ENCODE measurements around the gene RNF208. TPM values are rescaled to one million over a fixed set of nuclear protein-coding genes. Genes with fewer than 3 reads are reported as not detected.

RNF208 gene
- polyA plus RNA-seq, 1 donor from 2014 or later, result 1.5 TPM

DNA sequence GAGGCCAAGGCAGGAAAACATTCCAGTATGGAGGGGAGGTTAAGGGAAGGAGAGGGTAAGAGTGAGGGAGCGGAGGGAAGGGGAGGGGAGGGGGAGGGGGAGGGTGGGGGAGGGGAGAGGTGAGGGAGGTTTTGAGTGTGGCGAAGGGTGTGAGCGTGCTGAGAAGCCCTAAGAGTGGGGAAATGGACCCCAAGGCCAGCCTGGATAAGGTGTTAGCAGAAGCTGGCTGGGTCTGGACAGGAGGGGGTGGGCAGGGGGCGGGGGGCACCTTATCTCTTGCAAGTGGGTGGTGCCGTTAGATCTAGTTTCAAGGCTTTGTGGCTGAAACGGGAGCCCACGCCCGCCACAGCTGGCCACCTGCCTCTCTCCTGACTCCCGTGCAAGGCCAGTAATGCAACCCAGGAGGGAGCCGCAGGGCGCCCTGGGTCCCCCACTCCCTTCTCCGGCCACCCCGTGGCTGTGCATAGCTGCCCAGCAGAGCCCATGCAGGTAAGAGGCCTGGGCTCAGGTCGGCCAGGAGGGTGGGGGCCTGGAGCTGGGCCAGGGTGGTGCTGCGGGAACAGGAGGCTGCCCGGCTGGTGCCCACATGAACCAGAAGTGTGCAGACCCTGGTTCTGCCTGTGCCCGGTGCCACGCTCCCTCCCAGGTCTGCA lies 5.9 kb upstream of the RNF208 start:
- Histone ChIP-seq H3K4me2 (ENCODE audit: low read length) (no peak overlapping the region), H3K27ac (ENCODE audit: low read length) (no peak overlapping the region), H3F3A (ENCODE audit: insufficient read depth, low read length, poor library complexity, severe bottlenecking) (no peaks in the 10 kb centered on the region), H2AFZ (ENCODE audit: low read depth, low read length) (no peak overlapping the region), H3K9me3 (ENCODE audit: low read length) (no peaks in the 10 kb centered on the region), H3K4me3 (ENCODE audit: low read length) (no peak overlapping the region), H3K9me2 (ENCODE audit: insufficient read depth, low read length) (no peaks in the 10 kb centered on the region), H3K9ac (ENCODE audit: low read length) (no peak overlapping the region), H3K79me2 (replicated peaks; ENCODE audit: insufficient read depth, low read length) (no peaks in the 10 kb centered on the region), H3K36me3 (ENCODE audit: insufficient read depth, low read length) (no peaks in the 10 kb centered on the region), H3K27me3 (ENCODE audit: insufficient read depth, low read depth, low read length) (no peaks in the 10 kb centered on the region), H4K20me1 (ENCODE audit: insufficient read depth) (no peaks in the 10 kb centered on the region)
- TF ChIP-seq TAF1 (IDR thresholded peaks at IDR 0.05; ENCODE audit: low read depth), result no peak
- TF ChIP-seq RAD21 (conservative IDR thresholded peaks at IDR 0.05), result no peak
- TF ChIP-seq MXI1 (conservative IDR thresholded peaks at IDR 0.05; ENCODE audit: poor library complexity, severe bottlenecking), result no peak
- no peak for TF ChIP-seq EP300 (conservative IDR thresholded peaks at IDR 0.05; ENCODE audit: poor library complexity, severe bottlenecking)
- no peak for TF ChIP-seq POLR2AphosphoS5 (IDR thresholded peaks at IDR 0.05)

DNA sequence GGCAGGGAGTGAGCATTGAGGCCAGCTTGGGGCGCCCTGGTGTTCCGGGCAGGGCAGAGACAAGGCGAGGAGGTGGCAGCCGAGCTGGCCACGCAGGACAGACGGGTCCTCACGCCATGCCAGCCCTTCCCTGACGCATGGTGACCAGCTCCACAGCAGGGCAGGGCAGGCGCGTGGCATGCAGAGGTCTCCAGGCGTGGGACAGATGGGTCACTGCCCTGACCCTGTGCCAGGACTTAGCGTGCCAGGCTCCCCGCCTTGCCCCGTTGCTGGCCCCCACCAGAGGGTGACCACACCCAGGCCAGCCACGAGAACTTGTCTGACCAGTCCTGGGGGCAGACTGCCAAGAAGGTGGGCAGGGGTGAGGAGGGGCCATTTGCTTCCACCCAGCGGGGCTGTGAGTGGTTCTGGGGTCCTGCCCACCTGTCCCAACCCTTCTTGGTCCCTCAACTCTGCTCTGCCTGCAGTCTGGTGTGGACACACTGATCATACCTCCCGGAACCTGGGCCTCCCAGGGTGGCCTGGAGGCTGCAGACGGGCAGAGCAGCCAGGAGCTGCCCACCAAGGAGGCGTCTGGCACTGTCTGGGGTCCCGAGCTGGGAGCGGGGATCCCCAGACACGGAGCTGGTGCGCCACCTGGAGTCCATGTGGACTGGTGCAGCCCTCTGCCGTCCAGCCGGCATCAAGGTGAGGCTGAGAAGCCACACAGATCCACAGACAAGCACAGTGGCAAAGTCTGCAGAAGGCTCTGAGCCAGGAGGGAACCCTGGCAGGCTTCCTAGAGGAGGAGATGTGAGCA lies 5.2 kb upstream of the RNF208 start, which contains the start of gene RNF224:
Gene RNF224 (plus strand): TSS at position 449 of the 799 bp plus-strand sequence. CDS start 834 bp downstream, outside the sequence.
- Histone ChIP-seq H2AFZ (ENCODE audit: low read depth, low read length) (no peak within 1 kb of the TSS), H3K9ac (ENCODE audit: low read length) (no peak within 1 kb of the TSS), H3K27ac (ENCODE audit: low read length) (no peak within 1 kb of the TSS), H4K20me1 (ENCODE audit: insufficient read depth) (no peaks in the 10 kb centered on the region), H3K27me3 (ENCODE audit: insufficient read depth, low read depth, low read length) (no peaks in the 10 kb centered on the region), H3K36me3 (ENCODE audit: insufficient read depth, low read length) (no peaks in the 10 kb centered on the region), H3F3A (ENCODE audit: insufficient read depth, low read length, poor library complexity, severe bottlenecking) (no peaks in the 10 kb centered on the region), H3K79me2 (replicated peaks; ENCODE audit: insufficient read depth, low read length) (no peaks in the 10 kb centered on the region), H3K9me3 (ENCODE audit: low read length) (no peaks in the 10 kb centered on the region), H3K4me3 (ENCODE audit: low read length) (no peak within 1 kb of the TSS), H3K9me2 (ENCODE audit: insufficient read depth, low read length) (no peaks in the 10 kb centered on the region), H3K4me2 (ENCODE audit: low read length) (no peak within 1 kb of the TSS)
- no peak for TF ChIP-seq MXI1 (conservative IDR thresholded peaks at IDR 0.05; ENCODE audit: poor library complexity, severe bottlenecking)
- peak; percentile 90 for TF ChIP-seq RAD21 (conservative IDR thresholded peaks at IDR 0.05)
- TF ChIP-seq, protein P1, sequence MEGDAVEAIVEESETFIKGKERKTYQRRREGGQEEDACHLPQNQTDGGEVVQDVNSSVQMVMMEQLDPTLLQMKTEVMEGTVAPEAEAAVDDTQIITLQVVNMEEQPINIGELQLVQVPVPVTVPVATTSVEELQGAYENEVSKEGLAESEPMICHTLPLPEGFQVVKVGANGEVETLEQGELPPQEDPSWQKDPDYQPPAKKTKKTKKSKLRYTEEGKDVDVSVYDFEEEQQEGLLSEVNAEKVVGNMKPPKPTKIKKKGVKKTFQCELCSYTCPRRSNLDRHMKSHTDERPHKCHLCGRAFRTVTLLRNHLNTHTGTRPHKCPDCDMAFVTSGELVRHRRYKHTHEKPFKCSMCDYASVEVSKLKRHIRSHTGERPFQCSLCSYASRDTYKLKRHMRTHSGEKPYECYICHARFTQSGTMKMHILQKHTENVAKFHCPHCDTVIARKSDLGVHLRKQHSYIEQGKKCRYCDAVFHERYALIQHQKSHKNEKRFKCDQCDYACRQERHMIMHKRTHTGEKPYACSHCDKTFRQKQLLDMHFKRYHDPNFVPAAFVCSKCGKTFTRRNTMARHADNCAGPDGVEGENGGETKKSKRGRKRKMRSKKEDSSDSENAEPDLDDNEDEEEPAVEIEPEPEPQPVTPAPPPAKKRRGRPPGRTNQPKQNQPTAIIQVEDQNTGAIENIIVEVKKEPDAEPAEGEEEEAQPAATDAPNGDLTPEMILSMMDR (IDR thresholded peaks at IDR 0.05; ENCODE audit: poor library complexity, severe bottlenecking), result peak; percentile 93
- TF ChIP-seq SMC3 (conservative IDR thresholded peaks at IDR 0.05; ENCODE audit: poor library complexity), result peak; percentile 90

- Histone ChIP-seq H3K27me3 (ENCODE audit: insufficient read depth, low read depth, low read length) (no peaks in the 10 kb centered on the region), H3K4me3 (ENCODE audit: low read length) (no peak overlapping the region), H3K9me2 (ENCODE audit: insufficient read depth, low read length) (no peaks in the 10 kb centered on the region), H3K4me2 (ENCODE audit: low read length) (no peak overlapping the region), H3F3A (ENCODE audit: insufficient read depth, low read length, poor library complexity, severe bottlenecking) (no peaks in the 10 kb centered on the region), H4K20me1 (ENCODE audit: insufficient read depth) (no peaks in the 10 kb centered on the region), H3K79me2 (replicated peaks; ENCODE audit: insufficient read depth, low read length) (no peaks in the 10 kb centered on the region), H3K27ac (ENCODE audit: low read length) (no peak overlapping the region), H3K9ac (ENCODE audit: low read length) (no peak overlapping the region), H3K9me3 (ENCODE audit: low read length) (no peaks in the 10 kb centered on the region), H2AFZ (ENCODE audit: low read depth, low read length) (no peak overlapping the region), H3K36me3 (ENCODE audit: insufficient read depth, low read length) (no peaks in the 10 kb centered on the region)
- TF ChIP-seq, protein P2, sequence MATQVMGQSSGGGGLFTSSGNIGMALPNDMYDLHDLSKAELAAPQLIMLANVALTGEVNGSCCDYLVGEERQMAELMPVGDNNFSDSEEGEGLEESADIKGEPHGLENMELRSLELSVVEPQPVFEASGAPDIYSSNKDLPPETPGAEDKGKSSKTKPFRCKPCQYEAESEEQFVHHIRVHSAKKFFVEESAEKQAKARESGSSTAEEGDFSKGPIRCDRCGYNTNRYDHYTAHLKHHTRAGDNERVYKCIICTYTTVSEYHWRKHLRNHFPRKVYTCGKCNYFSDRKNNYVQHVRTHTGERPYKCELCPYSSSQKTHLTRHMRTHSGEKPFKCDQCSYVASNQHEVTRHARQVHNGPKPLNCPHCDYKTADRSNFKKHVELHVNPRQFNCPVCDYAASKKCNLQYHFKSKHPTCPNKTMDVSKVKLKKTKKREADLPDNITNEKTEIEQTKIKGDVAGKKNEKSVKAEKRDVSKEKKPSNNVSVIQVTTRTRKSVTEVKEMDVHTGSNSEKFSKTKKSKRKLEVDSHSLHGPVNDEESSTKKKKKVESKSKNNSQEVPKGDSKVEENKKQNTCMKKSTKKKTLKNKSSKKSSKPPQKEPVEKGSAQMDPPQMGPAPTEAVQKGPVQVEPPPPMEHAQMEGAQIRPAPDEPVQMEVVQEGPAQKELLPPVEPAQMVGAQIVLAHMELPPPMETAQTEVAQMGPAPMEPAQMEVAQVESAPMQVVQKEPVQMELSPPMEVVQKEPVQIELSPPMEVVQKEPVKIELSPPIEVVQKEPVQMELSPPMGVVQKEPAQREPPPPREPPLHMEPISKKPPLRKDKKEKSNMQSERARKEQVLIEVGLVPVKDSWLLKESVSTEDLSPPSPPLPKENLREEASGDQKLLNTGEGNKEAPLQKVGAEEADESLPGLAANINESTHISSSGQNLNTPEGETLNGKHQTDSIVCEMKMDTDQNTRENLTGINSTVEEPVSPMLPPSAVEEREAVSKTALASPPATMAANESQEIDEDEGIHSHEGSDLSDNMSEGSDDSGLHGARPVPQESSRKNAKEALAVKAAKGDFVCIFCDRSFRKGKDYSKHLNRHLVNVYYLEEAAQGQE (IDR thresholded peaks at IDR 0.05; ENCODE audit: borderline replicate concordance), result no peak
Observed at GRCh38 chr9:137226338-137227053, 4.5 kb upstream of the RNF208 start.
